NCI-H1694 (cell line): Measurements from ENCODE around the gene TMPRSS2.

Experiments
- DNase-seq: peaks from one replicate; lab custom pipeline; 2025; lab: John Stamatoyannopoulos, UW

The TMPRSS2 gene

GRCh38 chr21:41447356-41447755 lies 60.6 kb downstream of the TMPRSS2 start:
- no peak for DNase-seq

- no peak for DNase-seq
Measured at GRCh38 chr21:41446586-41446985, 61.4 kb downstream of the TMPRSS2 start.

DNA sequence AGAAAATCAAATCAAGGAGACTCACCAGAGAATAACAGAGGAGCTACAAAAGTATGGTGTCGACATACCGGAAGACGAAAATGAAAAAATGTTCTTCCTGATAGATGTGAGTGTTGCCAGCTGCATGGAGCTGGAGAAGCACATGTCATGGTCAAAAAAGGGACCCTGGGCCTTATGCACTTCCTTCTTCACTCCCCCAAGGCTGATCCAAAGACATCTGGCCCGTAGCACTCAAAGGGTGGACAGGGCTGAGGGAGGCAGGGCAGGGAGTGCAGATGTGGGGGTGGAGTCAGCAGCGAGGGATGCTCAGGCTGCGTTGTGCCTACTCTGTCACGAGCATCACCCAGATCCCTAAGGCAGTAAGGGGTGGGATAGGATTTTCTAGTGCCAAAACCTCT lies 62.5 kb downstream of the TMPRSS2 start:
- DNase-seq, result no peak

- no peak for DNase-seq
Measured at GRCh38 chr21:41444703-41445464, 63.1 kb downstream of the TMPRSS2 start.

DNA sequence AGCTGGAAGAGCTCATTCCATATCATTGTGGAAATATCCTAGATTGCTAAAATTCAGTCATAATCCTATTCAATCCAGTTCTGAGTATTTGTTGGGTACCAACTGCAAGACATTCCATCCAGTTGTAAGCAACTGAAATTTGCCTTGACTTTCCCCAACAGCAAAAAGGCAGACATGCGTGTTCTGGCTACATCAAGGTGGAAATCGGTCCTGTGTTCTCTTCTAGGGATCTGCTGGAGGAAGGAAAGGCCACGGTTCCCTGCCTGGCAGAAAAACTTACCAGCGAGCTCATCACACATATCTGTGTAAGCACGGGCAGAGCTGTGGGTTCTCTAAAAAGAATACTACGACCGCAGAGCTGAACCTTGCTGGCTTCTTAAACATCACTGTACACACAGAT lies 64.4 kb downstream of the TMPRSS2 start:
- DNase-seq, result no peak

DNA sequence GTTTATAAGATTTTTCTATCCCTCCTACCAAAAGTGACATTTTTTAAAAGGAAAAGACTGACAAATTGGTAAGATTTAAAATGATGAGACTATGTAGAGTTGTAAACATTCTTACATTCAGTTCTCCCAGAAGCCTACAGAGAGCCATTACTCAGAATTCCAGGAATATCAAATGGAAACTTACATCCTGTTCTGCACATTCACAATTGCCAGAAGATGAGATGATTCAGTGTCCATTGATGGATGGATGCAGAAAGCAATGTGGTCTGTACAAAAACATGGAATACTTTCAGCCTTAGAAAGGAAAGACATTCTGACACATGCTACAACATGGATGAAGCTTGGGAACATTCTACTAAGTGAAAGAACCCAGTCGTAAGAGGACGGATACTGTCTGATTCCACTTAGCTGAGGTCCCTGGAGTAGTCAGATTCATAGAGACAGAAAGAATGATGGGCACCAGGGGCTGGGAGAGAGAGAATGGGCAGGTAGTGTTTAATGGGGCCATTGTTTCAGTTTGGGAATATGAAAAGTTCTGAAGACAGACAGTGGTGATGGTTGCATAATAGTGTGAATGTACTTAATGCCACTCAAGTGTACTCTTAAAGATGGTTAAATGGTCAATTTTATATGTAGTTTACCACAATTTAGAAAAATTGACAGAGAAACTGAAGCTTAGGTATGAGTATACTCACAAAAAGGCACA lies 65.3 kb downstream of the TMPRSS2 start:
- no peak for DNase-seq

- DNase-seq, result no peak
Measured at GRCh38 chr21:41441546-41441945, 66.4 kb downstream of the TMPRSS2 start.

- DNase-seq, result no peak
Measured at GRCh38 chr21:41439248-41439647, 68.7 kb downstream of the TMPRSS2 start.

GRCh38 chr21:41438425-41439113 lies 69.4 kb downstream of the TMPRSS2 start:
- no peak for DNase-seq

GRCh38 chr21:41437729-41438128 lies 70.2 kb downstream of the TMPRSS2 start:
- no peak for DNase-seq

GRCh38 chr21:41435706-41436105 lies 72.3 kb downstream of the TMPRSS2 start:
- no peak for DNase-seq

- no peak for DNase-seq
Measured at GRCh38 chr21:41433566-41433965, 74.4 kb downstream of the TMPRSS2 start.

GRCh38 chr21:41432562-41433460 lies 75.1 kb downstream of the TMPRSS2 start:
- DNase-seq, result no peak

DNA sequence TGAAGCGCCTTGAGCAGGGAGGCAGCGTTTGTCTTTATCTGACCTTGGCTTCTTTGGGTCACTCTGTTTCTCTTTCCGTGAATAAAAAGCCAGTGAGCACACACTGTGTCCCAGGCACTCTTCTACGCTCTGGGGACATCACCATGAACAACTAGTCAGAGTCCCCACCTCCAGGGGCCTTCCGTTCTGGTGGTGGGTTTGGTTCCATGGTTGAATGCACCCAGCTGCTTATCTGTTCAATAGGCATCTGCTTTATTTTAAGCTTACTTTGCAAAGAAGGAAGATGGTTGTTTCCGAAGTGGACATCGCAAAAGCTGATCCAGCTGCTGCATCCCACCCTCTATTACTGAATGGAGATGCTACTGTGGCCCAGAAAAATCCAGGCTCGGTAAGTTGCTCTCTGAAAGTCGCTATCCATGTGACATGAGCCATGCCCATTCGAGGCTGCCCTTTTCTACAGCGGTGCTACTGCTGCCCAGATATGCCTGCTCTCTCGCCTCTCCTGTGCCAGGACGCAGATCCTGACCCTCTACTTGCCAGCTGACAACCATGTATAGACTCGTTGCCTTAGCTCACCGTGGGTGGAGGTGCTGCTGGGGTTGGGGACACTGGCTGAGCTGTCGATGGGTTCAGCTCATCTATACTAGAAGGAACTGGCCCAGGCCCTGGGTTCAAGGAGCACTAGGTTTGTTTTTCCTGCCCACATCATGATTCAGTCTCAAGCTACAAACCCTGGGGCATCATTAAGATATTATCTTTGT lies 76.0 kb downstream of the TMPRSS2 start:
- DNase-seq, result no peak

DNA sequence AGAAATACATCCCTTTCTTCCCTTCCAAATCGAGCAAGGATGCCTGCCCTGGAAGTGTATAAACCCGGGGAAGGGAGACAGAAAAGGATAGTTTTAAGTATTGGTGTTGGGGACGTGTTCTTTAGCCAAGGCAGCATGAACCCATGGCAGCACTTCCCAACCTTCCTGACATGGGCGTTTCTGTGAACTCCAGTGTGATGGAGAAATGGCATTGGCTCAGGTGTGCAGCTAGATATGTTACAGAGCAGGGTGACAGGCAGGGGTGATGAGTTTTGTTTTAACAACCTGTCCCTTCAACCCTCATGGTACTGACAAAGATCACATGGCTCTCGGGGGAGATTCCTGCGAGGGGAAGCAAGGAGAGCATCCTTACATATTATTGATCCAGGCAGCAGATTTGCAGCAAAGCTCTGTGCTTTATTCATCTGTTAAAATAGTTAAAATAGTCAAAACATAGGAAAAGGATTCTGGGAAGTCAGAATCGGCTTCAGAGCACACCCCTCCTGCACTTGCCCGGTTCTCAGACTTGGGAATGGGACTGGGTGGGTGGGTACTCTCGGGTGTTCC lies 78.0 kb downstream of the TMPRSS2 start:
- no peak for DNase-seq

DNA sequence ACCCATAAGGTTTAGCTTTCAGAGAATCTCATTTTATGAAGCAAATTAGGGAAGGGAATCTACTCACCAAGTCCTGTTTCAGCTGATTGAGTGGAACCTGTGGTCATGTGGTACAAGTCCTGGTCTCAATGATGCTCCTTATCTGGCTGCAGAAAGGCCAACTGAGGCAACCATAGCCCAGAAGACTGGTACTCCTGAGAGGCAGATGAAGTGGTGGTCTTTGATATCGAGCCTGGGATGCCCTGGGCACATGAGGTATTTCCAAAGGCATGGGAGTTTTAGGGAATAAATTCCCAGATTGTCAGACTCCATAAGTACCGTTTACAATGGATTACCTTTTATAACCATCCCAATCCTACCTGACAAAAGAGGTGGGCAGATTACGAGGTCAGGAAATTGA lies 78.7 kb downstream of the TMPRSS2 start:
- DNase-seq, result no peak

DNA sequence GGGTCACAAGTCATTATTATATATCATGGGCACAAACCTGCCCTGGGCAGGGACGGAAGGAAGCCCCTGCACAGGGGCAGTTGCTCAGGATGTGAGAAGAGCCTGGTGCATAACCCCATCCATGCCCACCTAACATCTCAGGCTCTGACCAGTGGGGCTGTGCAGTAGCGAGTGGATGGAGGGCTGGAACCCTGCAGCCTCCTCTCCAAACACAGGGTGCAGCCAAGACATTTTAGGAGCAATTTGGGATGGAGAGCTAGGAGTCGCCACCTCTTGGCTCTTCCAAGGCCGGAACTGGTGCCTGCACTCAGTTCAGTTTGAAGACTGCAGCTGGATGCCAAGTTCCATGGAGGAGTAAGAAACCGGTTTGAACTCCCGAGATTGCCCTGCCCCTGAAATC lies 79.1 kb downstream of the TMPRSS2 start:
- no peak for DNase-seq

- no peak for DNase-seq
Measured at GRCh38 chr21:41428311-41428710, 79.6 kb downstream of the TMPRSS2 start.

DNA sequence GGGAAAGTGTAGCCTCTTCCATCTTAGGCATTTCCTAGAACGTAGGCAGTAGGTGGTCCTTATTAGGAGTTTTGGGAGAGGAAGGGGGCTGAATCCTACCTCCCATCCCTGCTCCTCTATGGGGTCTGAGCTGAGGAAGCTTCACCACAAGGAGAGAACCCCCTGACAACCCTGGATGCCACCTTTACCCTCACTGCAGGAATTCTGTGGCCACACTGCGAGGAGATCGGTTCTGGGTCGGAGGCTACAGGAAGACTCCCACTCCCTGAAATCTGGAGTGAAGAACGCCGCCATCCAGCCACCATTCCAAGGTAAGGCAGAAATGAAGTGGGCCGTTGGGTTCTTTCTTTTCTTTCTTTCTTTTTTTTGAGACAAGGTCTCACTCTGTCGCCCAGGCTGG lies 80.4 kb downstream of the TMPRSS2 start:
- DNase-seq, result no peak

DNA sequence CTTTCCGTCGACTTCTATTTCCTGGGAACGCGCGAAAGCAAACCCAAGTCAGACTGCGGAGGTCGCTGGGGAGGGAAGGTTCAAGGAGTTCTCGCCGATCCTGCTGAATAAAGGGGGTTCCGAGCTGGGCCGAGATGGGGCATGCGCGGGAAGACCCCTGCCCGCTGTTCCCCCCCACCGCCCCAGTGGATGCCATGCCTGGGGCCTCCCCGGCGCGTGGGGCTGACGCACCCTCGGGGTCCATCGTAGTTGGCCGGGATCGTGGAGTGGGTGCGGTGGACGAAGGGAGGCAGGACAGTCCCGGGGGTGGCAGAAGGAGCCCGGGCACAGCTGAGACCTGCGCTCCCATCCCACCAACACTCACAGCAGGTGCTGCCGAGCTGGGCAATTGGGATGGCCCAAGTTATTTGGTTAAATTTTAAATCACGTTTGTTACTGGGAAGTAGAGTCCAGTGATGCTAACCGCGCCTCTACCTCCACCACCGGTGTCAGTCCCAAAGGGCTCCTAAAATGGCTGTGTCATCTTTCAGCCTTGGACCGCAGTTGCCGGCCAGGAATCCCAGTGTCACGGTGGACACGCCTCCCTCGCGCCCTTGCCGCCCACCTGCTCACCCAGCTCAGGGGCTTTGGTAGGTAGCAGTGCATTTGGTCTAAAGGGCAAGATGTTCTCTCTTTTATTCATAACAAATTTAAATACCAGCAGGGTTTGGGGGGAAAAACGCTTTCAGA lies 81.1 kb downstream of the TMPRSS2 start:
- DNase-seq, result no peak
